IPS DF 4.7 (cell line): Measurements from ENCODE around the gene ACOT7.

Experiments used
- DNase-seq: peaks from one replicate; pipeline ENCODE4 v3.0.0-alpha.2; 2013; ENCODE audit warnings: low spot score; ENCODE audit errors: extremely low read depth

ACOT7 gene

DNA sequence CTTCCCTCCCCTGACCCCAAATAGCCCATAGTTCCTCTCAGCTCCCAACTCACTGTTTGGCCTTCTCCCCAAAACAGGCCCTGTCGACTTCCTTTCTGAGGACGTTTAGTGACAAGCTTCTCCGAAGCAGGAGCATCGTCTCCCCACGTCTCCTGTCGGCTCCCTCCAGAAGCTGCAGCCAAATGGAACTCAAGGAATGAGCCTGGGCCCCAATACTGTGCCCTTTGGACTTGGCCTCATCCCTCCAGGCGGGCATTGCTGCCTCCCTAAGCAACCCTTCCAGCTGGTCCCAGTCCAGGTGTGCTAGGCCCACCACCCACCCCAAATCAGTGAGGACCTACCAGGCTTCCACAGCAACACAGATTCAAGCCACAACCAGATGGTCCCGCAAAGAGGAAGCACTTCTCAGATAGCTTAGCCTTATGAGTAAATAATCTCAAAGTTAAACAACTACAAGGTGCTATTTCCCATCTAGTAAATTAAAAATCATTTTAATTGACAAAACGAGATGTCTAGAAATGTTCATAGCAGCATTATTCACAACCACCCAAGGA, 33.0 kb downstream of the ACOT7 start:
- no peak for DNase-seq

DNA sequence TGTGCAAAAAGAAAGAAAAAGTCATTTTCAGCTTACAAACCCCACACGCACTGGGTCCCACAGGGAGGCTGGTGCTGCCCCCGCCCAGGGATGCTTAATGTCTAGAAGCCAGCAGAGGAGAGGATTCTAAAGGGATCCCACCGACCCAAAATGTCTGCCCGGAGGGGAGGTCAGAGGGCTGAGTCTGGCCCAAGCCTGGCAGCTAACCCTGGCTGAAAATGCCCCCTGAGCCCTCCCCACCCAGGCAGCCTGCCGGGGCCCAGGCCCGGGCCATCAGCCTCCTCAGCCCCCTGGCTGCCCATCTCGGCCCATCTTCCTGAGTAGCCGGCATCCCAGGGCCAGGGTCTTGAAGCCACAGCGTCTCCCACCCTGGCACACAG, 33.5 kb downstream of the ACOT7 start:
- DNase-seq: no peak

DNA sequence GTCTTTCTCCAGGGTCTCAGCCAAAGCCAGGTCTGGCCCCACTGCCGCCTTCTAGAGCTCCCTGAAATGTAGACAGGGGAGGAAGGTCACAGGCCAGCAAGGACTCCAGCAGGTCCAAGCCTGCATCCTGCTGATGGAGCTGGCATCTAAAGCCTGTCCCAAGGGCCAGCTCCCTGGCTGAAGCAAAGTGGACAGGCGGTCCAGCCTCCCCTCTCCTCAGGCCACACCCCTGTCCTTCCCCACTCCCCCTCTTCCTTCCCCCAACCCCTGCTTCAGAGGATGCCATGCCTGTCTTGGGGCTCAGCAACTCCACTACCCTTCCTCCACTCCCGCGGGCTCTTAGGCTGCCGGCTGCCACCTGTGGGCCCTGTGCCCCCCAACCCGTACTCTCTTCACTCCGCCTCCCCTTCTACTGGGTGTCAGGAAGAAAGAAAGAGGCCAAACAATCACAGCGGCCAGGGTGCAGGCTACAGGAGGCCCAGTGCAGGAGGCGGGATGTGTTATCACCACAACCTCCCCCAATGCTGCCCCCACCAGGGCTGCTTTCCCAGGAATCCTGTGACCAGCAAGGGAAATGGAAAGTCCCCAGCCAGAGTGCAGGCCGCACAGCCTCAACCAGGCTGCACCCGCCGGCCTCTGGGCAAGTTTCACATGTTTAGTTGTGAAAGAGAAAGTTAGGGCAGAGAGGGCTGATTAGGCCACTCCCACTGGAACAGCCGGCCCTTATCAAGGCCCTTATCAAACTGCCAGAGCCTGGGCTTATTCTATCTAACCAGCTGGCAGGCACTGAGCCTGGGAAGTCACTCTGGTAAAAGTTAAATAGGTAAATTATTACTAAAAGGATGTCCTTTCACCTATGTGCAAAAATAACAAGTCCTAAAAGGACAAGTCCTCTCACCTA, 34.1 kb downstream of the ACOT7 start:
- DNase-seq: no peak

DNA sequence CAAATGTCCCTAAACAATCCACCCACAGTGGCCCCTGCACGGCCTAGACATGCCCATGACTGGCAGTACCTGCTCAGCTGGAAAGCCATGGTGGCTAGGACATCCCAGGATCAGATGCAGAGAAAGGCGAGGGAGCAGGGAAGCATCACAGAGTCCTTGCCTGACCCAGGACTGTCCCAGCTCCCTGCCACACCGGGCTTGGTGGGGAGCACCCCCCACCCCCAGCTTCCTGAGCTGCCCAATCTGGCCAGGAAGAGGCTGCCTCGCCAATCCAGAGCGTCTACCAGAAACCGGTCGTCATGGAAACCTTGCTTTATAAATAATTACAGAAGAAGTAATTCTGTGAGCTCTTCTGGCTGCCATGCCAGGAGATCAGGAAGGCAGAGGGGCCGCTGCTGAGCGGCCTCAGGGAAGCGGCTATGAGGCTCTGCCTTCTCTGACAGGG, 34.8 kb downstream of the ACOT7 start:
- no peak for DNase-seq

DNA sequence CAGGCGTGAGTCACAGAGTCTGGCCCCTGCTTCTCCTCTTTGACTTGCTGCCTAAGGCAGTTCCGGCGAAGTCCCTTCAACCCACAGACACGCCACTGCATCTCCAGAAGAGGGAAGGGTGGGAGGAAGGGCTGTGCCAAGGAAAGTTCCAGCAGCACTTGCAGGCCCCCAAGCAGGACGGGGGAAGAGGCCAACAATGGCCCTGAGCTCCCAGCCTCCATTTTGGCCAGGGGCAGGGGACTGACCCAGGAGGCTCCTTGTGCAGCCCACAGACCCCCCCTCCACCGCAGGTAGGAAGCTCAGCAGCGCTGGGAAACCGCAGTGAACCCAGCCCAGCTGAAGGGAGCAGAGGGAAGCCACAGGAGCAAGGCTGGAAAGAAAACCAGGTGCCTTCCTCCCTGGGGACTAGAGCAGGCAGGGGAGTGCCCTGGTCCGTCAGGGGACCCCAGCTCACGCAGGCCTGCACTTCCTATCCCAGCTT, 35.4 kb downstream of the ACOT7 start:
- DNase-seq: no peak

DNA sequence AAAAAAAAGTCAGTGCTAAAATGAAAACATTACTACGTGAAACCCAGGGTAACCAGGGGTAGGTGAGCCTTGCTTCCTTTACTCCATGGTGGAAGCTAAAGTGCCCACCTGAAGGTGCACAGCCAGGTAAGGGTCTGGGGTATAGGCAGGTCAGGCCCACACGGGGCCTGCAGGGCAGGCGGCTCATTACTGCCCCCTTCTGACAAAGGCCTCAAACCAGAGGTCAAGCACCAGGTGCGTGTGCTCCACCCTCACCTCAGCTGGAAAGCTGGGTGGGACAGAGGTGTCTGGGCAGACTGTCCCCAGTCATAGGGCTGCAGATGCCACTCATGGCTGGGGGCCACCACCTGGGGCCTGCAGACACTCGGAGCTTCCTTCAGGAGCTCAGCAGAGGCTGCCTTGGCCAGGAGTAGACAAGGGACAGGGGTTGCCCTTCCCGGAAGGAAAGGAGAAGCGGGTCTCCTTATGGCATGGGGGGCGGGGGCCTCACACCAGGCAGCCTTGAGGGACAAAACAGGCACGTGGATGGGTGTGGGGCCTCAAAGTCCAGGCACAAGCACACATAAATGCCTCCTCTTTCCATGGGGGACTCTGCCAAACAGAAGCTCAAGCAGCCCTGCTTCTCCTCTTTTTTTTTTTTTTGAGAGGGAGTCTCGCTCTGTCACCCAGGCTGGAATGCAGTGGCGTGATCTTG, 36.2 kb downstream of the ACOT7 start:
- no peak for DNase-seq

DNA sequence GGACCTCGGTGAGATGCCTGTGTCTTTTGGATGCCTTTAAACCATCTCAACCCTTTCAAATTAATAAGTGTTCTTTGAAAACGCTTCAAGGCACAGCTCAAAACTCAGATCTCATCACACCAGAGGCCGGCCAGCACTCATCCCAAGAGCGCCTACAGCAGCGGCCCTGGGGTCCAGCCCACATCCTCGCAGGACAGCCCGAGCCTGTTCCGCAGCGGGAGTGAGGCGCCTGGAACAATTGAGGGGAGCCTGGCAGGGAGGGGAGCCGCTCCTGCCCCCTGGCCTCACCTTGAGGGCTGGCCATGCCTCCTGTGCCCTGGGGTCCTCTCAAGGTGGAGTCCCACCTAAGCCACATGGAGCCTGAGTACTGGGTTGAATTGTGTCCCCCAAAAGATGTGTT, 37.9 kb downstream of the ACOT7 start:
- DNase-seq: no peak

- no peak for DNase-seq
Measured at GRCh38 chr1:6354659-6355317, 38.8 kb downstream of the ACOT7 start.

DNA sequence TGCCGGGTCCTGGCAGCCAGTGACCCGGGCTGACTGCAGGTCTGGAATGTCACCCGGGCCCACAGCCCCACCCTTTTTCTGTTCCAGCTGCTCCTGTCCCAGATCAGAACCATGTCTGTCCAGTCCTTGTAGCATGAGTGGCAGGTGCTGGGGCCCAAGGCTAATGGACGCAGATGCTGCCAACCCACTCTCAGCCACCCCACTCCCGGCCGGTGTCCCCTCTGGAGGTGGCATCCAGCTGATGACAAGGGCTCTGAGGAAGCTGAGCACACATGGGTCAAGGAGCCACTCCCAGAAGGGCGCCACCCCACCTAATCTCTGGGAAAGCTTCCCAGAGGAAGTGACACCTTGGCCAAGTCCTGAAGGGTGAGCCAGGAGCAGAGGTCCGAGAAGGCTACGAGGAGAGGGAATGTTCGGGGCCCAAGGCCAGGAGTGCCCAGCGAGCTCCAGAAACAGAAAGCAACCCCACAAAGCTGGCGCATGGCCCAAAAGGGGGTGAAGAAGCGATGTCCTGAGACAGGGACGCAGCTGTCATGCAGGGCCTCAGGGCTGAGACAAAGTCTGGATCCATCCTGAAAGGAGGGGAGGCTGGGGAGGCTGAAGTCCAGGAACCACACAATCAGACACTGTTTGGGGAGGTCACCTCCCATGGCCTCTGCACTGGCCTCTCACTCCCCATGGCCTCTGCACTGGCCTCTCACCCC, 39.5 kb downstream of the ACOT7 start:
- DNase-seq: no peak

DNA sequence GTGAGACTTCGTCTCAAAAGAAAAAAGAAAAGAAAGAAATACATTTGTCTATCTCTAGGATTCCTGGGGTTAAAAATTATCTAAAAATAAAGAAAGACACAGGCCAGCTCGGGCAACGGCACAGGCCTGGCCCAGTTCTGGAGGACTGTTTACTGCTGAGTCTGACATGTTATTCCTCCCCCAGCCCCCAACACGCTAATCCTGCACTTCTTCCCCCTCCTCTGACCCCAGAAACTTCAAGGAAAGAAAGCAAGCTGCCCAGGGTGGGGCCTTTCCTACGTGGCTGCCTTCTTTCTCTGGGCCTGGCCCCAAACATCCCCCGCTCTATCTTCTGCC, 40.0 kb downstream of the ACOT7 start:
- no peak for DNase-seq

- DNase-seq: no peak
Measured at GRCh38 chr1:6352138-6352563, 41.4 kb downstream of the ACOT7 start.

- no peak for DNase-seq
Measured at GRCh38 chr1:6351480-6352137, 42.0 kb downstream of the ACOT7 start.

DNA sequence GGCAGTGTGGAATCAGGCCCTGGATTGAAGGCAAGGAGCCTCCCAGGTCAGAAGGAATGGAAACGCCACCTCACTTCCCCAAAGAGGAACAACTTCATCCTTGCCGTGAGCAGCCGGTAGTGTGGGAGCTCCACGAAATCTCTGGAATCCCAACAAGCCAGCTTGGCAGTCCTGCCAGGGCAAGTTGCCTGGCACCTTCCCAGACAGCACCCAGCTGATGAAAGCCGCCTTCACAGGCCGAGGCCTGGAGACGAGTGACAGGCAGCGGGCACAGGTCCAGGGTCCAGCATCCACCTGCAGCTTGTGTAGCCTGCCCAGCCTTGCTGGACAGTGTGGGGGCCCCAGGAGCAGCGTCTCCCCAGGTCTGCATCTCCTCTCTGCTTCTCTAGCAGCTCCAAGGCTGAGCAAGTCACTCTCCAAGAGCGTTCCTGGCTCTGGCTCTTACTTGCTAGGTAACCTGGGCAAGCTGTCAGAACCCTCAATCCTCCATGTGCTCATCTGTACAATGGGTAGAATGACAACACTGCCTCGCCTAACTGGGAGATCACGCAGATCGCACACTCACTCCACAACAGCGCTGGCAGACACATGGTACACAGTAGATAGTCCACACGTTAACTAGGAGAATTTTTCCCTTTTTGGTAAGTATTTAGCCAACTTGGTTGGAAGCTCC, 43.0 kb downstream of the ACOT7 start:
- DNase-seq: no peak

GRCh38 chr1:6349254-6349943, 44.2 kb downstream of the ACOT7 start:
- DNase-seq: no peak

DNA sequence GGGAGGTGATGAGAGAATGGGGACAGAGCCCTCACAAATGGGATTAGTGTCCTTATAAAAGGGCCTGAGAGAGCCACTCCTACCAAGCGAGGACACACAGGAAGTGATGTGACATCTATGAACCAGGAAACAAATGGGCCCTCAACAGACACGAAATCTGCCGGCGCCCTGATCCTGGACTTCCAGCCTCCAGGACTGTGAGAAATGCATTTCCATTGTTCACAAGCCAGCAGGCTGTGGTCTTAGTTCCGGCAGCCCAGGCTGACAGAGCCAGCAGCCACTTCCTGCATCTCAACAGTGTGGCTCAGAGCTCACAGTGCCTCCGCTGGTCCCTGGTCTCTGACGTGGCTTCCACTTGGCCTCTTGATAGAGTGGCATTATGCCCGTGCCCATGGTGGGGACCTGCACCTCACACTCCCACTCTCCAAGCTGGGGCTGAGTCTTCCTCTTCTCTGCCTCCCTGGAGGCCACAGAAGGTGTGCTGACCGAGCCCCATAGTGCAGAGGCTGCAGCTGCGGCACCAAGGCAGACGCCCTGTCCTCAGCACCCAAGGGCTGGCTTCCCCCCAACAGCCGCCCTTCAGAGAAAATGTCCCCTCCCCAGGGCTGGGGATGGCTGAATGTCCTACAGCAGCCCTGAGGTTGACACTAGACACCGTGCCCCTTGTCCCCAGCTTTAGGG, 44.9 kb downstream of the ACOT7 start:
- DNase-seq: no peak

DNA sequence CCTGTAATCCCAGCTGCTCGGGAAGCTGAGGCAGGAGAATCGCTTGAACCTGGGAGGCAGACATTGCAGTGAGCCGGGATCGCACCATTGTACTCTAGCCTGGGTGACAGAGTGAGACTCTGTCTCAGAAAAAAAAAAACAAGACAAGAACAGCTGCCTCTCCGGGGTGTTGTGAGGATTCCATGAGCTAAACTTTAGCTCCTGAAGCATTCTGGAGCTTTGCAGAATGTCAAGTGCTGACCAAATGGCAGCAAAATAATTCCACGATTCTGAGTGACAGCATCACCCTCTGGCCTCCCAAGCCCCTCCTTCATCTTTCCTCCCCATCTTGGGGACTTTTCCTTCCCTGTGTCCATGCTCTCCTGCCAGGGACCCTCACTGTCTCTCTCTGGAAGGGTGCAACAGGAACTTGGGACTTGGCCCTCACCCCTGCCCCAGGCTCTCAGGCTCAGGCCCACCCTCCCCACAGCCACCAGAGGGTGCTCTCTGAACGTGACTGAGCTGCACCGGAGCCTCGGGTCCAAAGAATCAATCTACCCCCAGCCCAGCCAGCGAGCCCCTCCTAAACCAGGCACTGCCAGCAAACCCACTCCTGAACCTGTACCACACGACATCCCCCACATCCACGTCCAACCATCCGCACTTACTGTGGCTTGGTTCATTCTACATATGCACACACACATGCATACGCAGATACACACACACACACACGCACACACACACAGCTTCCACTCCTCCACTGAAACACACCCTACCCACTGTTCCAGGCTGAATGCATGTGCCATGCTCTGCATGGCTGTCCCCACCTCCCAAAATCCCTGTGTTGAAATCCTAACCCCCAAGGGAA, 45.7 kb downstream of the ACOT7 start:
- DNase-seq: no peak

GRCh38 chr1:6345460-6345859, 48.1 kb downstream of the ACOT7 start:
- no peak for DNase-seq

DNA sequence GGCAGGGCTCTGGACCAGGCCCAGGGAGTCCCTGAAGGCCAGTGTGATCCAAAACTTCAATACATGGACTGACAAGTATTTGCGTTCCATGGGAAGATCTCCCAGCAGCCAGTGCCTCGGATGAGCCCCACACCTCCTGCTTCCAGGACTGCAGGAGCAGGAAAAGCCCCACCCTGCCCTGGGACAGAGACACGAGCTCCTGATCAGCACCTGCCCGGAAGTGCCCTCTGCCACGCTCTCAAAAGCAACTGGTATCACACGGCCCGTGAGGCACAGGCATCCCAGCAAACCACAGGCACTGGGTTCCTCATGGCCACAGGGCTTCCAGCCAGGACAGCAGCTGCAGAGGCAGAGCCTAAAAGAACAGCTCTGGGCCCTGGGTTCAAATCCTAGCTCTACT, 48.6 kb downstream of the ACOT7 start:
- DNase-seq: no peak
